HCT116 (cell line): ENCODE data around the gene SFXN4.

Experiments
- CEBPB ChIP-seq: IDR thresholded peaks from 2 replicates; pipeline ENCODE4 v1.6.1; 2012; ENCODE audit warnings: low read depth
- CTCF ChIP-seq, 3 experiments: fragments of 200-600 bp in 1 of 3; sonication (generic) in 1 of 3; IDR thresholded peaks in 2 of 3; conservative IDR thresholded peaks in 1 of 3; 2 replicates each; pipeline ENCODE4 v1.5.1; 2012 to 2017; ENCODE audit warnings: low read depth in 2 of 3, low read length in 2 of 3, antibody characterized with exemption in 1 of 3, borderline replicate concordance in 1 of 3, control low read depth in 1 of 3, mild to moderate bottlenecking in 1 of 3, mixed read lengths in 1 of 3, mixed run types in 1 of 3, moderate library complexity in 1 of 3; ENCODE audit not compliant: insufficient read depth in 1 of 3
- EZH2 ChIP-seq: fragments of 200-600 bp; sonication (generic); IDR thresholded peaks from 2 replicates; pipeline ENCODE4 v1.6.1; 2017; ENCODE audit warnings: antibody characterized with exemption, mixed run types
- EZH2phosphoT487 ChIP-seq: fragments of 200-600 bp; IDR thresholded peaks from 2 replicates; pipeline ENCODE4 v1.6.1; 2018; ENCODE audit warnings: antibody characterized with exemption, borderline replicate concordance
- MAX ChIP-seq: IDR thresholded peaks from 2 replicates; pipeline ENCODE4 v1.6.1; 2012
- POLR2A ChIP-seq: IDR thresholded peaks from 2 replicates; pipeline ENCODE4 v1.7.0; 2011; ENCODE audit warnings: borderline replicate concordance; ENCODE audit not compliant: insufficient read depth, insufficient read length; ENCODE audit errors: extremely low read depth
- POLR2AphosphoS5 ChIP-seq: IDR thresholded peaks from 2 replicates; pipeline ENCODE4 v1.6.1; 2011; ENCODE audit warnings: mild to moderate bottlenecking, low read depth, low read length, moderate library complexity
- RAD21 ChIP-seq: IDR thresholded peaks from 2 replicates; pipeline ENCODE4 v1.6.1; 2012; ENCODE audit warnings: low read depth, mild to moderate bottlenecking
- SIN3A ChIP-seq: IDR thresholded peaks from 2 replicates; pipeline ENCODE4 v1.6.1; 2012; ENCODE audit warnings: low read depth
- SRF ChIP-seq: IDR thresholded peaks from 2 replicates; pipeline ENCODE4 v1.6.1; 2012; ENCODE audit warnings: low read depth
- TCF7L2 ChIP-seq: IDR thresholded peaks from 2 replicates; pipeline ENCODE4 v1.7.0; 2011; ENCODE audit warnings: borderline replicate concordance, inconsistent platforms; ENCODE audit not compliant: insufficient read depth, insufficient read length; ENCODE audit errors: extremely low read depth
- ZFX ChIP-seq: fragments of 450-650 bp; IDR thresholded peaks from 2 replicates; pipeline ENCODE4 v1.6.1; 2017
- ZNF274 ChIP-seq: fragments of 200-500 bp; sonication (Bioruptor generic); IDR thresholded peaks from 2 replicates; pipeline ENCODE4 v1.6.1; 2014; ENCODE audit warnings: mild to moderate bottlenecking, low read depth, low read length, inconsistent platforms
- TF ChIP-seq, protein P1 (sequence below): IDR thresholded peaks from 2 replicates; pipeline ENCODE4 v1.6.1; 2012; ENCODE audit warnings: low read depth

GRCh38 chr10:119136084-119136483 is 29.4 kb downstream of the SFXN4 start:
- no peak for TF ChIP-seq CTCF (IDR thresholded peaks at IDR 0.05 in 2 of 3, conservative IDR thresholded peaks at IDR 0.05 in 1 of 3; ENCODE audit: borderline replicate concordance in 1 of 3, insufficient read depth in 1 of 3, low read depth in 2 of 3, low read length in 2 of 3)
- TF ChIP-seq CEBPB = no peak
- TF ChIP-seq EZH2 = no peak
- TF ChIP-seq MAX = no peak
- TF ChIP-seq, protein P1, sequence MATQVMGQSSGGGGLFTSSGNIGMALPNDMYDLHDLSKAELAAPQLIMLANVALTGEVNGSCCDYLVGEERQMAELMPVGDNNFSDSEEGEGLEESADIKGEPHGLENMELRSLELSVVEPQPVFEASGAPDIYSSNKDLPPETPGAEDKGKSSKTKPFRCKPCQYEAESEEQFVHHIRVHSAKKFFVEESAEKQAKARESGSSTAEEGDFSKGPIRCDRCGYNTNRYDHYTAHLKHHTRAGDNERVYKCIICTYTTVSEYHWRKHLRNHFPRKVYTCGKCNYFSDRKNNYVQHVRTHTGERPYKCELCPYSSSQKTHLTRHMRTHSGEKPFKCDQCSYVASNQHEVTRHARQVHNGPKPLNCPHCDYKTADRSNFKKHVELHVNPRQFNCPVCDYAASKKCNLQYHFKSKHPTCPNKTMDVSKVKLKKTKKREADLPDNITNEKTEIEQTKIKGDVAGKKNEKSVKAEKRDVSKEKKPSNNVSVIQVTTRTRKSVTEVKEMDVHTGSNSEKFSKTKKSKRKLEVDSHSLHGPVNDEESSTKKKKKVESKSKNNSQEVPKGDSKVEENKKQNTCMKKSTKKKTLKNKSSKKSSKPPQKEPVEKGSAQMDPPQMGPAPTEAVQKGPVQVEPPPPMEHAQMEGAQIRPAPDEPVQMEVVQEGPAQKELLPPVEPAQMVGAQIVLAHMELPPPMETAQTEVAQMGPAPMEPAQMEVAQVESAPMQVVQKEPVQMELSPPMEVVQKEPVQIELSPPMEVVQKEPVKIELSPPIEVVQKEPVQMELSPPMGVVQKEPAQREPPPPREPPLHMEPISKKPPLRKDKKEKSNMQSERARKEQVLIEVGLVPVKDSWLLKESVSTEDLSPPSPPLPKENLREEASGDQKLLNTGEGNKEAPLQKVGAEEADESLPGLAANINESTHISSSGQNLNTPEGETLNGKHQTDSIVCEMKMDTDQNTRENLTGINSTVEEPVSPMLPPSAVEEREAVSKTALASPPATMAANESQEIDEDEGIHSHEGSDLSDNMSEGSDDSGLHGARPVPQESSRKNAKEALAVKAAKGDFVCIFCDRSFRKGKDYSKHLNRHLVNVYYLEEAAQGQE = no peak
- TF ChIP-seq POLR2AphosphoS5 = no peak
- no peak for TF ChIP-seq POLR2A
- TF ChIP-seq SRF = no peak
- TF ChIP-seq RAD21 = no peak
- no peak for TF ChIP-seq TCF7L2
- no peak for TF ChIP-seq SIN3A
- no peak for TF ChIP-seq ZFX
- TF ChIP-seq ZNF274 = no peak
- TF ChIP-seq EZH2phosphoT487 = no peak
